ENCODE measurements around the gene CTAGE9.
A peak's percentile ranks its signal among the peaks of the same experiment; 100 is the strongest.

CTAGE9 gene

DNA sequence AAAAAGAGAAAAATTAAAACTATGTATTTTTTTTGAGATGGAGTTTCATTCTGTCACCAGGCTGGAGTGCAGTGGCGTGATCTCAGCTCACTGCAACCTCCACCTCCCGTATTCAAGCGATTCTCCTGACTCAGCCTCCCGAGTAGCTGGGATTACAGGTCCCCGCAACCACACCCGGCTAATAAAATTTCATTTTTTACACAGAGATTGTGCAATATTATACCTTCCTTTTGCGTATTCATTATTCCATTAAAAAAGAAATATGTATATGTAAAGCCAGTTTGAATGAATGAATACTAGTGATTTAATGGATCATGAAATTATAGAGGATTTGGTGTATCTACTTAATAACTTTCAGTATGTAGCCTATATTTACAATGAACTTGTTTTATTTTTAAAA is 38.2 kb upstream of the CTAGE9 start:
- no peak for DNase-seq (ENCODE audit: low read depth)
- H3K4me3 ChIP-seq (ENCODE audit: control insufficient read depth, low read depth, low read length), result no peak overlapping the region
- TF ChIP-seq, protein P1, sequence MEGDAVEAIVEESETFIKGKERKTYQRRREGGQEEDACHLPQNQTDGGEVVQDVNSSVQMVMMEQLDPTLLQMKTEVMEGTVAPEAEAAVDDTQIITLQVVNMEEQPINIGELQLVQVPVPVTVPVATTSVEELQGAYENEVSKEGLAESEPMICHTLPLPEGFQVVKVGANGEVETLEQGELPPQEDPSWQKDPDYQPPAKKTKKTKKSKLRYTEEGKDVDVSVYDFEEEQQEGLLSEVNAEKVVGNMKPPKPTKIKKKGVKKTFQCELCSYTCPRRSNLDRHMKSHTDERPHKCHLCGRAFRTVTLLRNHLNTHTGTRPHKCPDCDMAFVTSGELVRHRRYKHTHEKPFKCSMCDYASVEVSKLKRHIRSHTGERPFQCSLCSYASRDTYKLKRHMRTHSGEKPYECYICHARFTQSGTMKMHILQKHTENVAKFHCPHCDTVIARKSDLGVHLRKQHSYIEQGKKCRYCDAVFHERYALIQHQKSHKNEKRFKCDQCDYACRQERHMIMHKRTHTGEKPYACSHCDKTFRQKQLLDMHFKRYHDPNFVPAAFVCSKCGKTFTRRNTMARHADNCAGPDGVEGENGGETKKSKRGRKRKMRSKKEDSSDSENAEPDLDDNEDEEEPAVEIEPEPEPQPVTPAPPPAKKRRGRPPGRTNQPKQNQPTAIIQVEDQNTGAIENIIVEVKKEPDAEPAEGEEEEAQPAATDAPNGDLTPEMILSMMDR (conservative IDR thresholded peaks at IDR 0.05; ENCODE audit: control insufficient read depth, insufficient read depth, low read depth, low read length), result no peak

DNA sequence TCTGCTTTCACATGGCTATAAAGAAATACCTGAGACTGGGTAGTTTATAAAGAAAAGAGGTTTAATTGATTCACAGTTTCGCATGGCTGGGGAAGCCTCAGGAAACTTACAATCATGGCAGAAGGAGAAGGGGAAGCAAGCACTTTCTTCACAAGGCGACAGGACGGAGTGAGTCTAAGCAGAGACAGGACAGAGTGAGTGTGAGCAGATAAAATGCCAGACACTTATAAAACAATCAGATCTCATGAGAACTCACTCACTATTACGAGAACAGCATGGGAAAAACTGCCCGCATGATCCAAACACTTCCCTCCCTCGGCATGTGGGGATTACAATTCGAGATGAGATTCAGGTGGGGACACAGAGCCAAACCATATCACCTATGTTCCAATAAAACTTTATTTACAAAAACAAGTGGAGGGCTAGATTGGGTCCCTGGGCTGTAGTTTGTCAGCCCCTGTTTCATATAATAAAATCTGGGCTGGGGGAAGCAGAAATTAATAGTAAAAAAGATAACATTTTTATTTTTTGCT is 37.1 kb upstream of the CTAGE9 start:
- H3K4me3 ChIP-seq (ENCODE audit: control insufficient read depth, low read depth, low read length), result no peak overlapping the region
- TF ChIP-seq, protein P1 (conservative IDR thresholded peaks at IDR 0.05; ENCODE audit: control insufficient read depth, insufficient read depth, low read depth, low read length), result no peak
- no peak for DNase-seq (ENCODE audit: low read depth)

DNA sequence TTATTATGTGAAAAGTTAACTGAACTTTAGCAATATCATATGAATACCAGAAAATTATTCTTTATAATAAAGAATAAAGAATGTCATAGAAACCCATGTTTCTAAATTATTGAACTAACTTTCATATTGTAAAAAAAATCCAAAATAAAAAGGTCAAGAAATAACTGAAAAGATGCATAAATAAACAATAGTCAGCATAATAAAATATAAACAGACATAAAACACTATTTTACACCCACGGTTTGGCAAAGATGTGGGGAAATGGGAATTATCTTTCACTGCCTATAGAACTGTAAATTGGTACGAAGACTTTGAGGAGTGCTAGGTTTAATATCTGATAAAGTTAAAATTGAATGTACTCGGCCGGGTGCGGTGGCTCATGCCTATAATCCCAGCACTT is 34.7 kb upstream of the CTAGE9 start:
- TF ChIP-seq, protein P1 (conservative IDR thresholded peaks at IDR 0.05; ENCODE audit: control insufficient read depth, insufficient read depth, low read depth, low read length), result no peak
- no peak overlapping the region for H3K4me3 ChIP-seq (ENCODE audit: control insufficient read depth, low read depth, low read length)
- no peak for DNase-seq (ENCODE audit: low read depth)

DNA sequence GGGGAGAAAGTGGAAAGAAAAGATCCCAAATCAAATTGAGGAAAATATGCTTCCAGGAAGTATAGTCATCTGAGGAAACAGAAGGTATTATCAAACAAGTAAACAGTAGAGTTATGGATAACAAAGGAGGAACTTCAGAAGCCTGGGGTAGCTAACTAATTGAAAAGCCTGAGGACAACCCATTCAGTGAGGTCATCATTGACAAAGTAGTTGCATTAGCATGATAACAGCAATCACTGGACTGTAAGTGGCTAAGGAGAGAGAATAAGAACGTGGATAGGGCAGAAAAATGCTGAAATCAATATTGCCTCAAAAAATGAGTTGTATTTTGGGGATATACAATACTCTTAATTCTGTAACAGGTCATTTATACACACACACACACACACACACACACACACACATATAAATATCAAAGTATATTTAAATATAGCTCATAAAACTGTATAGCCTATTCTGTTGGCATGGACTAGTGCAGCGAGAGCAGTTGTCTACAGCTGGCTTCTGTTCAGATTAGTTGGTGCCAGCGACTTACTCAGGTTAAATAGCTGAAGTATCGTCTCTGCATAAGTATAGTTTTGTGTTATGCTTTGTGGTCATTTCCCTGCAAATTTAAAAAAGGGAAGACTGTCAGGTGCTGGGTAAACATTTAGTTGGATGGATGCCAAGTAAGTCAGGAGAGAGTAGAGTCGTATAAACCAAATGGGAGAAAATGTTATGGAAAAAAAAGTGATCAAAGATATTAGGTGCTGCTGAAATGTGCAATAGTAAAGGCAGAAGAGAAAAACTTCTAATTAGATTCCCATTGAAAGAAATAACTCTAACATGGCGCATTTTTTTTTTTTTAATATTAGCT is 33.8 kb upstream of the CTAGE9 start:
- no peak for DNase-seq (ENCODE audit: low read depth)
- H3K4me3 ChIP-seq (ENCODE audit: control insufficient read depth, low read depth, low read length), result no peak overlapping the region
- TF ChIP-seq, protein P1 (conservative IDR thresholded peaks at IDR 0.05; ENCODE audit: control insufficient read depth, insufficient read depth, low read depth, low read length), result no peak

DNA sequence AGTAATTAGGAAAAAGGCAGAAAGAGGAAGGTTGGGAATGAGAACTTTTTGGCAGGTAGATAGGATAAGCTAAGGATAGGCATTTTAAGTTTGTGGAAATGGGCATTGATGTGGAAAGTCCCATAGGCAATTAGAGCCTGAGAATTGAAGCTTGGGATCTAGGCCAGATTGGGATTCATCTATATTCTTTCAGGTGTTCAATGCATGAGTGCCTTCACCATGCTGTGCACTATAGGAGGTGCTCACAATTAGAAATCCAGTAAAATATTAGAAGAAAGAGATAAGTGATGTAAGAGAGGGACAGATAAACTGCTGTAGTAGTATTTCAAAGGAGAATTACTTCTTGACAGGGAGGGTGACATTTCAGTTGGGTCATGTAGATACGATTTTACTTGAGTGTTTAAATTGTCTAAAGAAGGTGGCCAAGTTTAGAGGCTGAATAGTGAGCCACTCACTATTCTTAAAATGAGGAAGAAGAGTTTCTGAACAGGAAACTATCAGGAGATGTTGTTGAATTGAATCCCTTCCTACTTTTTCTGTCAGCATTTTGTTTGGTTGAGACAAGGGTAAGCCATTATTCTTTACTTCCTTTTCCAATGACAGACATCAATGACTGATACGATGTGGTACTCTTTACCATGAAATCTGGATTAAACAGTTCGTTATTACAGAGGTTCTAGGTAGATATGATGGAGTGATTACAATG is 31.0 kb upstream of the CTAGE9 start:
- no peak for DNase-seq (ENCODE audit: low read depth)
- no peak overlapping the region for H3K4me3 ChIP-seq (ENCODE audit: control insufficient read depth, low read depth, low read length)
- TF ChIP-seq, protein P1 (conservative IDR thresholded peaks at IDR 0.05; ENCODE audit: control insufficient read depth, insufficient read depth, low read depth, low read length), result no peak

DNA sequence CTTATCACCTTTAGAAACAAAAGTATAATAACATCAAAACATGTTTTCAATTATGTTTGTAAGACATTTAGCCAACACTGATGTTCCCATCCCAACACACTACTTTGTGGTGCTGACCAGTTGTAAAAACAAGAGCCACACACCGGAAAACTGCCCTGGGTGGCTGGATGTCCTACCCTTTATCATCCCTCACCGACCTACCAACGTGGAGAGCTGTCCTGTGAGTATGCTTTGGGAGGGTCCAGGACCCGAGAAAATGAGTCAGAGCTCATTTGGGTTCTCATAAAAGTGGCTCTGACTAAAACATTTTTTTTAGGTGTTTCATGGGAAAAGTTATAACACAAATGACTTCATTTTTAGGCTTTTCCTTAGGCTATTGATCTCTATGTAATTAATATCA is 29.3 kb upstream of the CTAGE9 start:
- DNase-seq (ENCODE audit: low read depth), result peak; percentile 92

More for the DNA sequence above, 29.3 kb upstream of the CTAGE9 start:
- TF ChIP-seq, protein P1 (conservative IDR thresholded peaks at IDR 0.05; ENCODE audit: control insufficient read depth, insufficient read depth, low read depth, low read length), result no peak
- H3K4me3 ChIP-seq (ENCODE audit: control insufficient read depth, low read depth, low read length), result no peak overlapping the region

Measured in fibroblast of mammary gland (primary cell).